H1 (cell line): ENCODE measurements around the gene CXCL1. TPM values are rescaled to one million over a fixed set of nuclear protein-coding genes. Genes with fewer than 3 reads are reported as not detected.

Experiments
- CTCF ChIA-PET: fragments of 300-600 bp; sonication (Branson Sonifier 250); formaldehyde crosslinking; loops from one replicate; lab custom pipeline; 2021; ENCODE audit not compliant: partially characterized antibody; lab: Charles Lee
- POLR2A ChIA-PET: fragments of 300-600 bp; sonication (Branson Sonifier 250); formaldehyde crosslinking; loops from one replicate; lab custom pipeline; 2021; ENCODE audit warnings: inconsistent platforms; ENCODE audit not compliant: partially characterized antibody; lab: Charles Lee
- DNase-seq, 2 experiments: peaks; one replicate each; pipeline versions ENCODE4 v3.0.0 to v3.0.0-alpha.2; 2010 to 2022; ENCODE audit warnings: low spot score in 2 of 2, low read depth in 1 of 2, mixed read lengths in 1 of 2
- FAIRE-seq: peaks from 2 replicates; lab custom pipeline; 2011; peaks lifted over from hg19 to GRCh38; lab: Jason Lieb, UNC
- H2AFZ ChIP-seq: 2 replicates; pipeline ENCODE4 v1.8.1; 2012; ENCODE audit warnings: low read length, inconsistent platforms
- H2AK5ac ChIP-seq: 2 replicates; pipeline ENCODE4 v1.6.1; 2013; ENCODE audit warnings: low read depth, low read length
- H2BK120ac ChIP-seq: replicated peaks from 2 replicates; pipeline ENCODE3; 2013; ENCODE audit warnings: low read depth, low read length, inconsistent platforms
- H2BK12ac ChIP-seq: 2 replicates; pipeline ENCODE4 v1.6.1; 2013; ENCODE audit warnings: low read depth, low read length
- H2BK15ac ChIP-seq: 2 replicates; pipeline ENCODE4 v1.6.1; 2013; ENCODE audit warnings: low read length
- H2BK20ac ChIP-seq: 2 replicates; pipeline ENCODE4 v1.6.1; 2013; ENCODE audit warnings: low read length
- H2BK5ac ChIP-seq: 2 replicates; pipeline ENCODE4 v1.6.1; 2013; ENCODE audit warnings: low read depth, low read length
- H3K14ac ChIP-seq: 2 replicates; pipeline ENCODE4 v1.6.1; 2013; ENCODE audit warnings: inconsistent platforms; ENCODE audit not compliant: insufficient read length
- H3K18ac ChIP-seq: 2 replicates; pipeline ENCODE4 v1.6.1; 2013; ENCODE audit warnings: low read length; ENCODE audit errors: extremely low read depth
- H3K23ac ChIP-seq: 2 replicates; pipeline ENCODE4 v1.6.1; 2013; ENCODE audit warnings: inconsistent platforms; ENCODE audit not compliant: insufficient read length
- H3K23me2 ChIP-seq: 2 replicates; pipeline ENCODE4 v1.6.1; 2013; ENCODE audit warnings: low read depth, low read length
- H3K27ac ChIP-seq: 2 replicates; pipeline ENCODE4 v1.6.1; 2011; ENCODE audit warnings: low read depth, low read length, inconsistent platforms
- H3K27me3 ChIP-seq, 4 experiments: replicated peaks in 1 of 4; 1 replicate in 1 of 4; 2 replicates in 3 of 4; pipeline versions ENCODE4 v1.6.1 to v1.8.1; 2011 to 2013; ENCODE audit warnings: low read length in 3 of 4, mild to moderate bottlenecking in 3 of 4, inconsistent platforms in 2 of 4, mixed read lengths in 2 of 4, moderate library complexity in 1 of 4; ENCODE audit not compliant: control insufficient read depth in 3 of 4, insufficient read depth in 3 of 4; ENCODE audit errors: extremely low read depth in 1 of 4
- H3K36me3 ChIP-seq, 4 experiments: 2 replicates each; pipeline versions ENCODE4 v1.6.1 to v1.8.1; 2011 to 2013; ENCODE audit warnings: mild to moderate bottlenecking in 4 of 4, low read length in 3 of 4, moderate library complexity in 2 of 4, control low read depth in 1 of 4, inconsistent platforms in 1 of 4; ENCODE audit not compliant: insufficient read depth in 4 of 4, control insufficient read depth in 2 of 4
- H3K4ac ChIP-seq: replicated peaks from 2 replicates; pipeline ENCODE3; 2013; ENCODE audit warnings: low read length, low read depth, mixed read lengths, inconsistent platforms; ENCODE audit not compliant: insufficient read length
- H3K4me1 ChIP-seq, 4 experiments: replicated peaks in 1 of 4; 1 replicate in 1 of 4; 2 replicates in 3 of 4; pipeline versions ENCODE4 v1.6.1 to v1.8.1; 2011 to 2013; ENCODE audit warnings: low read length in 3 of 4, inconsistent platforms in 2 of 4, mixed read lengths in 1 of 4; ENCODE audit not compliant: insufficient read depth in 4 of 4, control insufficient read depth in 3 of 4
- H3K4me2 ChIP-seq, 2 experiments: 2 replicates each; pipeline versions ENCODE4 v1.6.1 to v1.8.1; 2011 to 2013; ENCODE audit warnings: low read depth in 2 of 2, low read length in 2 of 2, control low read depth in 1 of 2, inconsistent platforms in 1 of 2, mild to moderate bottlenecking in 1 of 2; ENCODE audit not compliant: insufficient read depth in 1 of 2
- H3K4me3 ChIP-seq, 4 experiments: fragments of 200-600, 300-600 bp in 1 of 4; sonication (generic), shearing (Covaris generic), sonication (Bioruptor Twin) in 1 of 4; 2 replicates each; pipeline versions ENCODE4 v1.5.1 to v1.8.1; 2011 to 2016; ENCODE audit warnings: low read length in 4 of 4, low read depth in 3 of 4, control low read depth in 2 of 4, inconsistent platforms in 2 of 4, mild to moderate bottlenecking in 2 of 4, mixed read lengths in 1 of 4, moderate library complexity in 1 of 4; ENCODE audit not compliant: insufficient read depth in 2 of 4; ENCODE audit errors: extremely low read depth in 1 of 4
- H3K56ac ChIP-seq: replicated peaks from 2 replicates; pipeline ENCODE3; 2013; ENCODE audit warnings: low read depth, mild to moderate bottlenecking, mixed read lengths, low read length, inconsistent platforms; ENCODE audit not compliant: insufficient read length
- H3K79me1 ChIP-seq: 2 replicates; pipeline ENCODE4 v1.6.1; 2013; ENCODE audit warnings: low read depth, low read length, control low read depth
- H3K79me2 ChIP-seq, 2 experiments: 2 replicates each; pipeline versions ENCODE4 v1.6.1 to v1.8.1; 2012 to 2013; ENCODE audit warnings: low read length in 2 of 2, mild to moderate bottlenecking in 2 of 2, inconsistent platforms in 1 of 2; ENCODE audit not compliant: insufficient read depth in 2 of 2, control insufficient read depth in 1 of 2
- H3K9ac ChIP-seq, 4 experiments: replicated peaks in 1 of 4; 1 replicate in 1 of 4; 2 replicates in 3 of 4; pipeline versions ENCODE4 v1.6.1 to v1.8.1; 2011 to 2013; ENCODE audit warnings: low read depth in 3 of 4, low read length in 3 of 4, control low read depth in 2 of 4, mild to moderate bottlenecking in 2 of 4, moderate library complexity in 2 of 4, inconsistent platforms in 1 of 4; ENCODE audit errors: extremely low read depth in 1 of 4
- H3K9me3 ChIP-seq, 2 experiments: 2 replicates each; pipeline versions ENCODE4 v1.6.1 to v1.8.1; 2012 to 2013; ENCODE audit warnings: mild to moderate bottlenecking in 2 of 2, moderate library complexity in 2 of 2, control low read depth in 1 of 2, inconsistent platforms in 1 of 2, low read depth in 1 of 2, low read length in 1 of 2, mixed read lengths in 1 of 2; ENCODE audit not compliant: insufficient read depth in 2 of 2
- H4K20me1 ChIP-seq, 2 experiments: replicated peaks in 1 of 2; 2 replicates each; pipeline versions ENCODE3 to v1.8.1; 2011 to 2013; ENCODE audit warnings: inconsistent platforms in 2 of 2, low read length in 2 of 2, mild to moderate bottlenecking in 1 of 2; ENCODE audit not compliant: insufficient read depth in 2 of 2, control insufficient read depth in 1 of 2
- H4K5ac ChIP-seq: 2 replicates; pipeline ENCODE4 v1.6.1; 2013; ENCODE audit warnings: low read length, low read depth, mixed read lengths, inconsistent platforms; ENCODE audit not compliant: insufficient read length
- H4K8ac ChIP-seq: 2 replicates; pipeline ENCODE4 v1.8.0; 2013; ENCODE audit warnings: mild to moderate bottlenecking, moderate library complexity, low read length, inconsistent platforms; ENCODE audit not compliant: insufficient read depth; ENCODE audit errors: extremely low read depth
- H4K91ac ChIP-seq: replicated peaks from 2 replicates; pipeline ENCODE3; 2013; ENCODE audit warnings: low read length, mixed read lengths, inconsistent platforms; ENCODE audit not compliant: insufficient read length
- CBX5 ChIP-seq: fragments of 300-800, 300-1000 bp; sonication (generic); IDR thresholded peaks from 2 replicates; pipeline ENCODE4 v1.7.1; 2016; ENCODE audit warnings: antibody characterized with exemption, low read length, low read depth
- CBX8 ChIP-seq: fragments of 300-800, 300-1000 bp; sonication (generic); IDR thresholded peaks from 2 replicates; pipeline ENCODE4 v1.7.1; 2016; ENCODE audit warnings: low read depth, low read length, borderline replicate concordance
- CEBPB ChIP-seq: IDR thresholded peaks from 2 replicates; pipeline ENCODE4 v1.6.1; 2012; ENCODE audit warnings: low read depth, low read length
- EP300 ChIP-seq, 2 experiments: IDR thresholded peaks; 1 replicate in 1 of 2; 2 replicates in 1 of 2; pipeline ENCODE4 v1.6.1; 2011 to 2012; ENCODE audit warnings: low read depth in 2 of 2, low read length in 2 of 2, mild to moderate bottlenecking in 2 of 2, borderline replicate concordance in 1 of 2, inconsistent platforms in 1 of 2, moderate library complexity in 1 of 2
- GTF2F1 ChIP-seq: IDR thresholded peaks from 2 replicates; pipeline ENCODE4 v1.6.1; 2012; ENCODE audit warnings: low read depth, low read length, improper control_type of control experiment, borderline replicate concordance
- JUND ChIP-seq: IDR thresholded peaks from 2 replicates; pipeline ENCODE4 v1.6.1; 2011; ENCODE audit warnings: mild to moderate bottlenecking, improper control_type of control experiment, low read length
- POLR2A ChIP-seq, 2 experiments: IDR thresholded peaks; 1 replicate in 1 of 2; 2 replicates in 1 of 2; pipeline ENCODE4 v1.6.1; 2011; ENCODE audit warnings: low read depth in 2 of 2, low read length in 2 of 2, mild to moderate bottlenecking in 2 of 2; ENCODE audit errors: control extremely low read depth in 1 of 2
- WGBS, 2 experiments: shearing (Covaris generic) in 1 of 2; methylation state at CpG; one replicate each; pipeline versions ENCODE4 v1.1.6 to v1.1.7; 2013 to 2015; ENCODE audit warnings: low lambda C conversion rate in 2 of 2, mixed read lengths in 2 of 2, inconsistent platforms in 1 of 2, low coverage in 1 of 2, missing lambda C conversion rate in 1 of 2; ENCODE audit not compliant: insufficient replicate concordance in 2 of 2, insufficient coverage in 1 of 2, insufficient read length in 1 of 2; ENCODE audit errors: extremely low coverage in 1 of 2, missing lambda C conversion rate in 1 of 2; 5-methylcytosine and 5-hydroxymethylcytosine counted together
- polyA plus RNA-seq, 7 experiments: library from polyadenylated mRNA; depleted of rRNA in 3 of 7; stranded (reverse) in 5 of 7; unstranded in 2 of 7; fragments of >200 nt in 5 of 7; fragments of 200-250 nt in 2 of 7; gene quantifications; 1 replicate in 5 of 7; 2 replicates in 1 of 7; 4 replicates in 1 of 7; pipeline versions ENCODE4 v1.2.1 to v1.2.3, GENCODE V29; 2011 to 2013; ENCODE audit warnings: missing spikeins in 2 of 7, mixed read lengths in 2 of 7
- total RNA-seq: library from RNA; stranded (reverse); fragmentation: NEBNext Ultra II Directional; extraction: Animal tissue kit (Norgen Biotek cat#: 25700); gene quantifications from 2 replicates; pipeline ENCODE4 v1.2.1, GENCODE V29; 2021
- TF ChIP-seq, protein P1 (sequence below): IDR thresholded peaks from 2 replicates; pipeline ENCODE4 v1.6.1; 2012; ENCODE audit warnings: inconsistent platforms
- TF ChIP-seq, protein P2 (sequence below): IDR thresholded peaks from 2 replicates; pipeline ENCODE4 v1.6.1; 2011; ENCODE audit warnings: low read length, improper control_type of control experiment

Gene CXCL1
- total and polyA plus RNA-seq, 2 of the 8 experiments (the other 6 are each of a cell fraction or from before 2014, with no cell fraction given), result 0.77 to 0.80 TPM

DNA sequence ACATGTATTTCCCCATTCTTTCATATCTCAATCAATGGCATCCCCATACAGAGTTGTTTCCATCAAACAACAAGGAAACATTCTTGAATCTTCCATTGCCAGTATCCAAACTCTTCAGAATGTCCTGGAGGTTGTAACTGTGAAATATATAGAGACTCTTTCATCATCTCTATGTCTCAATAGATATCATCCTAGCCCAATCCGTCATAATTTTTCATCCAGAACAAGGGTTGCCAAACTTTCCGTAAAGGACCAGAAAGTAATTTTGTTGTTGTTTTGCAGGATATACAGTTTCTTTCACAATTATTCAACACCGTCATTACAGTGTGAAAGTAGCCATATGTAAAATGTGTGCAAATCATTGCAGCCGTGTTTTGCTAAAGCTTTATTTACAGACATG, 47.9 kb upstream of the CXCL1 start:
- Histone ChIP-seq H3K79me1 (no peaks in the 10 kb centered on the region), H2BK12ac (no peak overlapping the region), H3K9ac (no peak overlapping the region), H2BK15ac (no peak overlapping the region), H3K9me3 (no peaks in the 10 kb centered on the region), H4K8ac (no peak overlapping the region), H3K79me2 (no peaks in the 10 kb centered on the region), H4K5ac (no peak overlapping the region), H2AFZ (no peak overlapping the region), H3K36me3 (no peaks in the 10 kb centered on the region), H2BK120ac (no peak overlapping the region), H3K4me3 (no peak overlapping the region), H3K27ac (no peak overlapping the region), H3K4me2 (no peak overlapping the region), H3K4ac (no peak overlapping the region), H3K23me2 (no peaks in the 10 kb centered on the region), H3K27me3 (no peaks in the 10 kb centered on the region), H2BK20ac (no peak overlapping the region), H3K18ac (no peak overlapping the region), H4K91ac (no peak overlapping the region), H2BK5ac (no peak overlapping the region), H3K4me1 (no peaks in the 10 kb centered on the region), H3K14ac (no peak overlapping the region), H3K56ac (no peak overlapping the region), H4K20me1 (no peaks in the 10 kb centered on the region), H3K23ac (no peak overlapping the region), H2AK5ac (no peak overlapping the region)
- ChIA-PET POLR2A (no interaction called here), CTCF (interaction anchor here (0.6 to 1.4 kb wide), 2 partner anchors 18 to 402 kb away, joined by 3 to 4 read pairs; no protein-coding TSS in a partner anchor)
- FAIRE-seq, result no peak
- WGBS, 2 experiments, result 91% methylated on average over 4 of the region's 4 CpGs; no CpG with 5 or more reads in 1 of the 2 experiments
- no peak for DNase-seq
- TF ChIP-seq GTF2F1 (no peak), CBX8 (no peak), CBX5 (no peak), CEBPB (no peak), EP300 (IDR thresholded peaks at IDR 0.05; ENCODE audit: borderline replicate concordance in 1 of 2, low read depth in 2 of 2, low read length in 2 of 2) (no peak), JUND (no peak), POLR2A (IDR thresholded peaks at IDR 0.05; ENCODE audit: control extremely low read depth in 1 of 2, low read depth in 2 of 2, low read length in 2 of 2) (no peak)
- TF ChIP-seq, protein P1, sequence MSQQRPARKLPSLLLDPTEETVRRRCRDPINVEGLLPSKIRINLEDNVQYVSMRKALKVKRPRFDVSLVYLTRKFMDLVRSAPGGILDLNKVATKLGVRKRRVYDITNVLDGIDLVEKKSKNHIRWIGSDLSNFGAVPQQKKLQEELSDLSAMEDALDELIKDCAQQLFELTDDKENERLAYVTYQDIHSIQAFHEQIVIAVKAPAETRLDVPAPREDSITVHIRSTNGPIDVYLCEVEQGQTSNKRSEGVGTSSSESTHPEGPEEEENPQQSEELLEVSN, result no peak
- TF ChIP-seq, protein P2, sequence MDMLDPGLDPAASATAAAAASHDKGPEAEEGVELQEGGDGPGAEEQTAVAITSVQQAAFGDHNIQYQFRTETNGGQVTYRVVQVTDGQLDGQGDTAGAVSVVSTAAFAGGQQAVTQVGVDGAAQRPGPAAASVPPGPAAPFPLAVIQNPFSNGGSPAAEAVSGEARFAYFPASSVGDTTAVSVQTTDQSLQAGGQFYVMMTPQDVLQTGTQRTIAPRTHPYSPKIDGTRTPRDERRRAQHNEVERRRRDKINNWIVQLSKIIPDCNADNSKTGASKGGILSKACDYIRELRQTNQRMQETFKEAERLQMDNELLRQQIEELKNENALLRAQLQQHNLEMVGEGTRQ, result no peak
